ENCODE results near the gene TBC1D22A.
"Not testable (repeated sequence)": the region's sequence is repeated elsewhere in the genome, so short reads cannot be mapped to it uniquely, and the experiment has no call there.

Gene TBC1D22A

GRCh38 chr22:47139013-47139789, 376.8 kb downstream of the TBC1D22A start:
- no peak for DNase-seq (ENCODE audit: low read depth in 2 of 2)

DNA sequence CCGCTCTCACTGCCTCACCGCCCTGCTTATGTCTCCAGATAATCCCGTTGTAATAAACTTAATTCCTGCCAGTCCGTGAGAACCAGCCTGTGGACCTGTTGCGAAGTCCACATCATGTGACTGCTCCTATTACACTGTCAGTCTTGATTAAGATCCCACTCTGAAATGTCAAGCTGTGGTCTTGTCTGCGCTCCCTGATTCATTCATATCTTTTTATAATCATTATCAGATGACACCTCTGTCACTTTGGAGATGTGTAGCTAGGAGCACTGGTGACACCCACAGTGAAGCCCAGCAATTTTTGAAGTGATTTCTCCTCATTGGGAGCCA, 377.3 kb downstream of the TBC1D22A start:
- no peak for DNase-seq (ENCODE audit: low read depth in 2 of 2)

- DNase-seq (ENCODE audit: low read depth in 2 of 2) = not testable (repeated sequence)
Measured at GRCh38 chr22:47140975-47141374, 378.5 kb downstream of the TBC1D22A start.

GRCh38 chr22:47142427-47143046, 380.1 kb downstream of the TBC1D22A start:
- no peak for DNase-seq (ENCODE audit: low read depth in 2 of 2)

GRCh38 chr22:47143249-47143938, 380.9 kb downstream of the TBC1D22A start:
- DNase-seq (ENCODE audit: low read depth in 2 of 2) = no peak

DNA sequence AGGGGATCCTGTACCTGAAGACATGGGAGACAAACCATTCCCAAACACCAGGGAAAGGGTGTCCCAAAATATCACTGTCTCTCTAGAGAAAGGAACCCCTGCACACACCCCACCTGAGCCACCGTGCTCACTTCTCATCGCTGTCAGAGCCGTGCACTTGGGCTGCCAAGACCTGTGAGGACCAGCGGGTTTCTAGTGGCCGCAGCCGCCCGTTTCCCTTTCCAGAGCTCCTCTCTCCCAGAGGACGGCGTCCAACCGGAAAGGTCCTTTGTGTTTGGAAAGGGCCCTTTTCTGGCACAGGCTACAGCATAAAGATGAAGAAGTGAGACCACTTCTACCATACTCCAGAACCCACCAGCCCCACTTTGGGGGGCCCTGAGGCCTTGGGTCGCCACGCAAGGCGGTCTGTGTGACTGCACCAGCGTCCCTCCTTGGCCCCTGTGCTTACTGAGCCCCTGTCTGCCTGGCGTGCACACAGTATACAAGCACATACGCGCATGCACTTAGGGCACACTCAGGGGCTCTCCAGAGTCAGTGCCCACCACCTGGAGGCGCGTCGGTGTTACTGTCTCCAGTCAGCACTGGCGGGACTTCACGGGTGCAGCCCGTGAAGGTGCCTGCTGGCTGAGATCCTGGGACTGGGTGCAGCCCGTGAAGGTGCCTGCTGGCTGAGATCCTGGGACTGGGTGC, 381.8 kb downstream of the TBC1D22A start:
- DNase-seq (ENCODE audit: low read depth in 2 of 2) = no peak

- no peak for DNase-seq (ENCODE audit: low read depth in 2 of 2)
Measured at GRCh38 chr22:47144791-47145425, 382.5 kb downstream of the TBC1D22A start.

DNA sequence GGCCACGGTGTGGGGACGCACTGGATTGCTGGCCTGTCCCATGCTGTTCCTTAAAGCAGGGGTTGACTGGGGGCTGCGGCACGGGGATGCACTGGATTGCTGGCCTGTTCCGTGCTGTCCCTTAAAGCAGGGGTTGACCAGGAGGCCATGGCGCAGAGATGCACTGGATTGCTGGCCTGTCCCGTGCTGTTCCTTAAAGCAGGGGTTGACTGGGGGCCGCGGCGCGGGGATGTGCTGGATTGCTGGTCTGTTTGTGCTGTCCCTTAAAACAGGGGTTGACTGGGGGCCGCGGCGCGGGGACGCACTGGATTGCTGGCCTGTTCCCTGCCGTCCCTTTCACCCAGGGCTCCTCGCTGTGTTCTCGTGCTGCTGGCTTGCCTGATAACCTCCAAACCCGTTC, 383.4 kb downstream of the TBC1D22A start:
- no peak for DNase-seq (ENCODE audit: low read depth in 2 of 2)

- DNase-seq (ENCODE audit: low read depth in 2 of 2) = no peak
Measured at GRCh38 chr22:47146391-47146790, 383.9 kb downstream of the TBC1D22A start.

DNA sequence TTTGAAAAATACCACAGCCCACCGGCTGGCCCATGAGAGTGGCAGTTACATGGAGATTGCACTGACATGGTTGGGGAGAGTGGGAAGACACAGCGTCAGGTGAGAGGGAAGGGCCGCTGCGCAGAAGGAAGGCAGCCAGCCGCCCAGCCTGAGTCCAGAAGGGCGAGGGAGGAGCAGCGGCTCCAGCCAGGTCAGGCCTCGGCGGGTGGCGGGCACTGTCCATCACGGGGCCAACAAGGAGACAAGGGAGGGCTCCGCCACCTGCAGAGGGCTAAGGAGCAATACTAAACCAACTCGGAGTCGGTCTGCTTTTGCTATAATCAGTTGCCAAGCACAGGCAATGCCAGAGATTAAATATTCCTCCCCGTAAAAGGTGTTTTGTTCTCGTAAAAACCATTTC, 384.5 kb downstream of the TBC1D22A start:
- no peak for DNase-seq (ENCODE audit: low read depth in 2 of 2)

GRCh38 chr22:47147572-47147971, 385.1 kb downstream of the TBC1D22A start:
- no peak for DNase-seq (ENCODE audit: low read depth in 2 of 2)

- DNase-seq (ENCODE audit: low read depth in 2 of 2) = no peak
Measured at GRCh38 chr22:47148510-47148909, 386.1 kb downstream of the TBC1D22A start.

- DNase-seq (ENCODE audit: low read depth in 2 of 2) = no peak
Measured at GRCh38 chr22:47148956-47149728, 386.7 kb downstream of the TBC1D22A start.

GRCh38 chr22:47149976-47150375, 387.5 kb downstream of the TBC1D22A start:
- no peak for DNase-seq (ENCODE audit: low read depth in 2 of 2)

DNA sequence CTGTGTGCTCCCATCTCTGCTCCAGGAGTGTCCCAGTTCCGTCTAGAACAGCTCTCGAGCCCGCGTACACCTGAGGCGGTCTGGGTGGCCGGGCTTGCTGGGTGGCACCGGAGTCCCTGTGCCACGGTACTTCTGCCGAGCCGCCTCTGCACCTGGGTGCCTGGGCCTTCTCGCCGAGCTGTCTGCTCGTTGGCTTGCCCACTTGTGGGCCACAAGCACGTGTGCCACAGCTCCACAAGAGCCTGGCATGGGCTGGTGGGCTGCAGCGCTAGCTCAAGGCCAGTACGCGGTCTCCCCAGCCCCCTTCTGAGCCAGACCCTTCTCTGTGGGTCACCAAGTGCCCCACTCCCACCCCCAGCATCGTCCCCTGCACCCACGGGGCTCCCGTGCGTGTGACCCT, 388.0 kb downstream of the TBC1D22A start:
- DNase-seq (ENCODE audit: low read depth in 2 of 2) = no peak

GRCh38 chr22:47151064-47151463, 388.6 kb downstream of the TBC1D22A start:
- DNase-seq (ENCODE audit: low read depth in 2 of 2) = no peak

DNA sequence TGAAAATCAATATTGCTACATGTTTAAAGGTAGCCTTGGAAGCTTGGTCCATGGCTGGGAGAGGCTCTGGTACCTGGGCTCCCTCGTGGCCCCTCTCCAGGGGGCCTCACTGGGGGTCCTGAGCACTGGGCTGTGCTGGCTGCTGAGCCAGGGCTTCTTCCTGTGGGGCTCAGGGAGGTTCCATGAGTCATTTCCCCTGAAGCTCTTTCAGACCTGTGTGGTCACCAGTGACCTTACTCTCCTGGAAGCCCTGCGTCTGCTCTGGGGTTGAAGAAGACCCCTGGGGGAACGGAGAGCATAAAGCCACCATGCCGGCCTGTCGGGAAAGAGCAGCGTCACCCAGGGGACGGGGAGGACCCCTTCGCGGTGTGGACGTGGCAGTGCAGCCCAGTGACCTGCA, 389.0 kb downstream of the TBC1D22A start:
- DNase-seq (ENCODE audit: low read depth in 2 of 2) = no peak

DNA sequence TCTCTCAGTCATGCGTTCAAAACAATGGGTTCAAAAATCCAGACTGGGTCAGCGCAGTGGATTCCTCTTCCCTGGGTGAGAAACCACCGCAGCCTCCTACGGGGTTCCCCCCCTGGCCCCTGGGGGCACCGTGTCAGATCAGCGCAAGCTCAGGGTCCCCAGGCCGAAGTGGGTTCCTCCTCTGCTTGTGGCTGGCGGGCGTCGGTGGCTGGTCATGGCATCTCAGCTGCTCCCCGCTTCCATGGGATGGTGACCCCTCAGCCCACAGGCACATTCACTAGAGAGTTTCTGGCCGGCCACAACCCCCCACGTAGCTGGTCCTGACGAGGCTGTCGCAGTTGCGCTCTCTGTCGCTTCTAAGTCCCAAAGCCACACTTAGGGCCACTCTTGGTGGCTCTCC, 389.8 kb downstream of the TBC1D22A start:
- DNase-seq (ENCODE audit: low read depth in 2 of 2) = no peak

- no peak for DNase-seq (ENCODE audit: low read depth in 2 of 2)
Measured at GRCh38 chr22:47152938-47153337, 390.5 kb downstream of the TBC1D22A start.

- DNase-seq (ENCODE audit: low read depth in 2 of 2) = no peak
Measured at GRCh38 chr22:47153854-47154525, 391.5 kb downstream of the TBC1D22A start.

All from stimulated activated CD4-positive, alpha-beta T cell treated with anti-CD3 and anti-CD28 coated beads, Interleukin-15, amount 100 ng/mL, for 48 hours (primary cell).